HepG2 (cell line): ENCODE data around the gene LLGL2. TPM values are rescaled to one million over a fixed set of nuclear protein-coding genes. Genes with fewer than 3 reads are reported as not detected.

Source experiments
- CHCHD3 ChIP-seq: sonication (generic); formaldehyde crosslinking; IDR thresholded peaks from 2 replicates; pipeline ENCODE4 v1.8.0; 2022; ENCODE audit warnings: mild to moderate bottlenecking, missing genetic modification reagents, moderate library complexity
- CHD2 ChIP-seq: IDR thresholded peaks from 2 replicates; pipeline ENCODE4 v1.6.1; 2011; ENCODE audit warnings: low read depth, low read length, improper control_type of control experiment
- DDIT3 ChIP-seq: sonication (generic); formaldehyde crosslinking; IDR thresholded peaks from 2 replicates; pipeline ENCODE4 v1.4.0; 2020; ENCODE audit warnings: mild to moderate bottlenecking, missing genetic modification reagents
- FOSL1 ChIP-seq: sonication (generic); formaldehyde crosslinking; IDR thresholded peaks from 2 replicates; pipeline ENCODE4 v1.9.0; 2021; ENCODE audit warnings: missing genetic modification reagents, borderline replicate concordance
- MIER2 ChIP-seq: IDR thresholded peaks from 2 replicates; pipeline ENCODE4 v1.6.1; 2016; ENCODE audit warnings: missing biosample characterization, missing genetic modification reagents
- NRL ChIP-seq: sonication (generic); formaldehyde crosslinking; IDR thresholded peaks from 2 replicates; pipeline ENCODE4 v1.5.0; 2020; ENCODE audit warnings: missing genetic modification reagents, mild to moderate bottlenecking, moderate library complexity, borderline replicate concordance
- RARG ChIP-seq: sonication (generic); formaldehyde crosslinking; IDR thresholded peaks from 2 replicates; pipeline ENCODE4 v1.4.0; 2020; ENCODE audit warnings: low read depth, mild to moderate bottlenecking, missing genetic modification reagents
- SSRP1 ChIP-seq: IDR thresholded peaks from 2 replicates; pipeline ENCODE4 v1.6.1; 2016; ENCODE audit warnings: control low read depth
- TBX2 ChIP-seq: sonication (generic); formaldehyde crosslinking; IDR thresholded peaks from 2 replicates; pipeline ENCODE4 v1.5.0; 2020; ENCODE audit warnings: missing genetic modification reagents, mild to moderate bottlenecking, borderline replicate concordance
- ZBTB14 ChIP-seq: sonication (generic); formaldehyde crosslinking; IDR thresholded peaks from 2 replicates; pipeline ENCODE4 v1.4.0; 2020; ENCODE audit warnings: missing genetic modification reagents
- ZNF354B ChIP-seq: sonication (generic); formaldehyde crosslinking; IDR thresholded peaks from 2 replicates; pipeline ENCODE4 v1.8.0; 2022; ENCODE audit warnings: mild to moderate bottlenecking, missing genetic modification reagents
- ZNF713 ChIP-seq: sonication (generic); formaldehyde crosslinking; IDR thresholded peaks from 2 replicates; pipeline ENCODE4 v1.4.0; 2020; ENCODE audit warnings: mild to moderate bottlenecking, missing genetic modification reagents
- ZNF792 ChIP-seq: IDR thresholded peaks from 2 replicates; pipeline ENCODE4 v1.6.1; 2016
- polyA plus RNA-seq, 8 experiments: library from polyadenylated mRNA; depleted of rRNA in 3 of 8; stranded (reverse) in 7 of 8; unstranded in 1 of 8; fragments of >200 nt; fragmentation: Illumina TruSeq in 4 of 8; extraction: Trizol in 4 of 8; gene quantifications; 2 replicates each; pipeline versions ENCODE4 v1.2.1 to v1.2.3, GENCODE V29; 2011 to 2016; ENCODE audit warnings: low read depth in 4 of 8, missing spikeins in 1 of 8, mixed read lengths in 1 of 8; ENCODE audit not compliant: insufficient read depth in 1 of 8
- total RNA-seq, 5 experiments: library from RNA; depleted of rRNA; stranded (reverse); fragments of >200 nt; fragmentation: Illumina TruSeq; extraction: Trizol; gene quantifications; 2 replicates each; pipeline ENCODE4 v1.2.3, GENCODE V29; 2016; ENCODE audit warnings: low read depth in 1 of 5
- TF ChIP-seq, protein P1 (sequence below): sonication (generic); formaldehyde crosslinking; IDR thresholded peaks from 2 replicates; pipeline ENCODE4 v1.5.0; 2020; ENCODE audit warnings: mild to moderate bottlenecking, low read depth, missing genetic modification reagents, borderline replicate concordance
- TF ChIP-seq, protein P2 (sequence below): sonication (generic); formaldehyde crosslinking; IDR thresholded peaks from 2 replicates; pipeline ENCODE4 v1.5.0; 2020; ENCODE audit warnings: mild to moderate bottlenecking, missing genetic modification reagents
- TF ChIP-seq, protein P3 (sequence below): sonication (generic); formaldehyde crosslinking; IDR thresholded peaks from 2 replicates; pipeline ENCODE4 v1.5.1; 2020; ENCODE audit warnings: mild to moderate bottlenecking, missing genetic modification reagents, moderate library complexity

Gene LLGL2
- total and polyA plus RNA-seq, 2 of the 13 experiments (the other 11 are each of a cell fraction or from before 2014, with no cell fraction given), result 83.0 to 86.7 TPM

DNA sequence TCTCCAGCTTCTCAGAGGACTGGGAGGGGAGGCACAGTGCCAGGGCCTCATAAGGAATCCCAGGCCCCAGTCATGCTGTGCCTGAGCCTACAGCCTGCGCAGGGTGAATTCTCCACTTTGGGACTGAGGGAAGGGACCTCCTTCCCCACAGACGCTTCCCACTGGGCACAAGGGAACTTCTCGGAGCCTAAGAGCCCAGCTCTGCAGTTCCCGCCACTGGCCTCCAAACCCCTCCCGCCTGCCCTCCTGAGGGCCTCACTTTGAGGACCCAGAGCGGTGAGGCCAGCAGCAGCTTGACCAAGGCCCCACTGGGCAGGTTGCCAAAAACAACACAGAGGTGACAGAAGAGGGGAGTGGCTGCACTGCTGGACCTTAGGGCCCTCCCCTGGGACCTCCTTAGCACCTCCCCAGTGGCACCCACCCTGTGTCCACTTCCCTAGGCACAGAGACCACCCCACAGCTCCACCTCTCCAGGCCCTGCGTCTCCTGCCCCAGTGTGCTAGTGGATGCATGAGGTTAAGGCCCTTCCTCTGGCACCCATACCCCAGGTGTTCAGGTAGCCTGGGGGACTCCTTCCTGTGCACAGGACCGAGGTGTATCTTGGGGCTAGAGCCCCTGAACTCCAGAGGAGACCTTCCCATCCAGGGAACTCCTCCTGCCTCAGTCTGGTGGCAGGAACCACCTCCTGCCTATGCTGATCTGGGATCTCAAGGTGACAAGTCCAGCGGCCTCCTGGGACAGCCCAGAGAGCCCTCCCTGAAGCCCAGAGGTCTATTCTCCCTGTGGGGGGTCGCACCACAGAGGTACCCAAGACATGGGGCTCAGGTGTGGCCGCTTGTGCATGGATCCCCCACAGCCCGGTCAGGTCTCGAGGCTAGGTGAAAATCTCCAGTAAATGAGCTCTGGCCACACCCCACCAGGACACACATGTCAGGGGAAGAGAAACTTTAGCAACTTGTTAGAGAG lies 13.6 kb upstream of the LLGL2 start (continued):
- peak; percentile 57; the same call in 1 of the 2 replicates for TF ChIP-seq NRL (CRISPR knock-in tag)
- TF ChIP-seq CHCHD3, result peak; percentile 86; the same call in 1 of the 2 replicates
- TF ChIP-seq, protein P1, sequence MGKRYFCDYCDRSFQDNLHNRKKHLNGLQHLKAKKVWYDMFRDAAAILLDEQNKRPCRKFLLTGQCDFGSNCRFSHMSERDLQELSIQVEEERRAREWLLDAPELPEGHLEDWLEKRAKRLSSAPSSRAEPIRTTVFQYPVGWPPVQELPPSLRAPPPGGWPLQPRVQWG (CRISPR knock-in tag), result no peak
- TF ChIP-seq, protein P2, sequence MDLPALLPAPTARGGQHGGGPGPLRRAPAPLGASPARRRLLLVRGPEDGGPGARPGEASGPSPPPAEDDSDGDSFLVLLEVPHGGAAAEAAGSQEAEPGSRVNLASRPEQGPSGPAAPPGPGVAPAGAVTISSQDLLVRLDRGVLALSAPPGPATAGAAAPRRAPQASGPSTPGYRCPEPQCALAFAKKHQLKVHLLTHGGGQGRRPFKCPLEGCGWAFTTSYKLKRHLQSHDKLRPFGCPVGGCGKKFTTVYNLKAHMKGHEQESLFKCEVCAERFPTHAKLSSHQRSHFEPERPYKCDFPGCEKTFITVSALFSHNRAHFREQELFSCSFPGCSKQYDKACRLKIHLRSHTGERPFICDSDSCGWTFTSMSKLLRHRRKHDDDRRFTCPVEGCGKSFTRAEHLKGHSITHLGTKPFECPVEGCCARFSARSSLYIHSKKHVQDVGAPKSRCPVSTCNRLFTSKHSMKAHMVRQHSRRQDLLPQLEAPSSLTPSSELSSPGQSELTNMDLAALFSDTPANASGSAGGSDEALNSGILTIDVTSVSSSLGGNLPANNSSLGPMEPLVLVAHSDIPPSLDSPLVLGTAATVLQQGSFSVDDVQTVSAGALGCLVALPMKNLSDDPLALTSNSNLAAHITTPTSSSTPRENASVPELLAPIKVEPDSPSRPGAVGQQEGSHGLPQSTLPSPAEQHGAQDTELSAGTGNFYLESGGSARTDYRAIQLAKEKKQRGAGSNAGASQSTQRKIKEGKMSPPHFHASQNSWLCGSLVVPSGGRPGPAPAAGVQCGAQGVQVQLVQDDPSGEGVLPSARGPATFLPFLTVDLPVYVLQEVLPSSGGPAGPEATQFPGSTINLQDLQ, result no peak; the same call in 1 of the 2 replicates
- TF ChIP-seq DDIT3 (CRISPR knock-in tag), result no peak
- peak; percentile 100 for TF ChIP-seq TBX2
- 0 out of 2 replicates have a peak, but pooled peaks have one; percentile 36 for TF ChIP-seq ZNF713 (CRISPR knock-in tag)
- TF ChIP-seq ZNF792 (CRISPR knock-in tag), result peak; percentile 18; the same call in 1 of the 2 replicates
- TF ChIP-seq MIER2 (CRISPR knock-in tag), result peak; percentile 91
- no peak for TF ChIP-seq FOSL1 (CRISPR knock-in tag)
- TF ChIP-seq RARG, result no peak
- TF ChIP-seq SSRP1 (CRISPR knock-in tag), result peak; percentile 83; the same call in 1 of the 2 replicates
- TF ChIP-seq ZBTB14 (CRISPR knock-in tag), result 0 out of 2 replicates have a peak, but pooled peaks have one; percentile 20
- no peak for TF ChIP-seq CHD2
- TF ChIP-seq, protein P3, sequence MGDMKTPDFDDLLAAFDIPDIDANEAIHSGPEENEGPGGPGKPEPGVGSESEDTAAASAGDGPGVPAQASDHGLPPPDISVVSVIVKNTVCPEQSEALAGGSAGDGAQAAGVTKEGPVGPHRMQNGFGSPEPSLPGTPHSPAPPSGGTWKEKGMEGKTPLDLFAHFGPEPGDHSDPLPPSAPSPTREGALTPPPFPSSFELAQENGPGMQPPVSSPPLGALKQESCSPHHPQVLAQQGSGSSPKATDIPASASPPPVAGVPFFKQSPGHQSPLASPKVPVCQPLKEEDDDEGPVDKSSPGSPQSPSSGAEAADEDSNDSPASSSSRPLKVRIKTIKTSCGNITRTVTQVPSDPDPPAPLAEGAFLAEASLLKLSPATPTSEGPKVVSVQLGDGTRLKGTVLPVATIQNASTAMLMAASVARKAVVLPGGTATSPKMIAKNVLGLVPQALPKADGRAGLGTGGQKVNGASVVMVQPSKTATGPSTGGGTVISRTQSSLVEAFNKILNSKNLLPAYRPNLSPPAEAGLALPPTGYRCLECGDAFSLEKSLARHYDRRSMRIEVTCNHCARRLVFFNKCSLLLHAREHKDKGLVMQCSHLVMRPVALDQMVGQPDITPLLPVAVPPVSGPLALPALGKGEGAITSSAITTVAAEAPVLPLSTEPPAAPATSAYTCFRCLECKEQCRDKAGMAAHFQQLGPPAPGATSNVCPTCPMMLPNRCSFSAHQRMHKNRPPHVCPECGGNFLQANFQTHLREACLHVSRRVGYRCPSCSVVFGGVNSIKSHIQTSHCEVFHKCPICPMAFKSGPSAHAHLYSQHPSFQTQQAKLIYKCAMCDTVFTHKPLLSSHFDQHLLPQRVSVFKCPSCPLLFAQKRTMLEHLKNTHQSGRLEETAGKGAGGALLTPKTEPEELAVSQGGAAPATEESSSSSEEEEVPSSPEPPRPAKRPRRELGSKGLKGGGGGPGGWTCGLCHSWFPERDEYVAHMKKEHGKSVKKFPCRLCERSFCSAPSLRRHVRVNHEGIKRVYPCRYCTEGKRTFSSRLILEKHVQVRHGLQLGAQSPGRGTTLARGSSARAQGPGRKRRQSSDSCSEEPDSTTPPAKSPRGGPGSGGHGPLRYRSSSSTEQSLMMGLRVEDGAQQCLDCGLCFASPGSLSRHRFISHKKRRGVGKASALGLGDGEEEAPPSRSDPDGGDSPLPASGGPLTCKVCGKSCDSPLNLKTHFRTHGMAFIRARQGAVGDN (CRISPR knock-in tag), result peak; percentile 98
- TF ChIP-seq ZNF354B (CRISPR knock-in tag), result no peak
